ENCODE measurements around the gene CAPSL.

DNA sequence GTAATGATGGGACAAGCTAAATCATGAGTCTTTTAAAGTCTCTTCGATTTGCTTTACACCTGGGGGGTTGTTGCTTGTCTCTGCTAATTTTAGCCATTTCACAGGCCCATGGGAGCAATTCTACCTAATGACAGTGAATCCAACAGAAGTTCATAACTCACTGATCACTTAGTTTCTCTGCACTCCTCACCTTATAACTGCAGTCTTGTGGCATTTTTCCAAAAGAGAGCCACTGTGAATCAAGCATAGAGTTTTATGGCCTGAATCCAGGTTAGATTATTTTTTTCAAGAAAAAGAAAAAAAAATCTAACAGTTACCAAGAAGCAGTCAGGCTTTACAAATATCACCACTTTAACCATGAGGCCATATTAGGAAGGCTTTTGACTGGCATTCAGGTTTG is 83.2 kb downstream of the CAPSL start:
- no peak for TF ChIP-seq EGR1 (IDR thresholded peaks at IDR 0.05)
- no peak for TF ChIP-seq TAF1 (IDR thresholded peaks at IDR 0.05; ENCODE audit: low read depth)
- TF ChIP-seq RAD21 (IDR thresholded peaks at IDR 0.05; ENCODE audit: low read depth): no peak
- no peak for TF ChIP-seq TEAD4 (IDR thresholded peaks at IDR 0.05)
- TF ChIP-seq, protein P1, sequence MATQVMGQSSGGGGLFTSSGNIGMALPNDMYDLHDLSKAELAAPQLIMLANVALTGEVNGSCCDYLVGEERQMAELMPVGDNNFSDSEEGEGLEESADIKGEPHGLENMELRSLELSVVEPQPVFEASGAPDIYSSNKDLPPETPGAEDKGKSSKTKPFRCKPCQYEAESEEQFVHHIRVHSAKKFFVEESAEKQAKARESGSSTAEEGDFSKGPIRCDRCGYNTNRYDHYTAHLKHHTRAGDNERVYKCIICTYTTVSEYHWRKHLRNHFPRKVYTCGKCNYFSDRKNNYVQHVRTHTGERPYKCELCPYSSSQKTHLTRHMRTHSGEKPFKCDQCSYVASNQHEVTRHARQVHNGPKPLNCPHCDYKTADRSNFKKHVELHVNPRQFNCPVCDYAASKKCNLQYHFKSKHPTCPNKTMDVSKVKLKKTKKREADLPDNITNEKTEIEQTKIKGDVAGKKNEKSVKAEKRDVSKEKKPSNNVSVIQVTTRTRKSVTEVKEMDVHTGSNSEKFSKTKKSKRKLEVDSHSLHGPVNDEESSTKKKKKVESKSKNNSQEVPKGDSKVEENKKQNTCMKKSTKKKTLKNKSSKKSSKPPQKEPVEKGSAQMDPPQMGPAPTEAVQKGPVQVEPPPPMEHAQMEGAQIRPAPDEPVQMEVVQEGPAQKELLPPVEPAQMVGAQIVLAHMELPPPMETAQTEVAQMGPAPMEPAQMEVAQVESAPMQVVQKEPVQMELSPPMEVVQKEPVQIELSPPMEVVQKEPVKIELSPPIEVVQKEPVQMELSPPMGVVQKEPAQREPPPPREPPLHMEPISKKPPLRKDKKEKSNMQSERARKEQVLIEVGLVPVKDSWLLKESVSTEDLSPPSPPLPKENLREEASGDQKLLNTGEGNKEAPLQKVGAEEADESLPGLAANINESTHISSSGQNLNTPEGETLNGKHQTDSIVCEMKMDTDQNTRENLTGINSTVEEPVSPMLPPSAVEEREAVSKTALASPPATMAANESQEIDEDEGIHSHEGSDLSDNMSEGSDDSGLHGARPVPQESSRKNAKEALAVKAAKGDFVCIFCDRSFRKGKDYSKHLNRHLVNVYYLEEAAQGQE (IDR thresholded peaks at IDR 0.05; ENCODE audit: low read depth): no peak
- no peak for TF ChIP-seq ZBTB7A (IDR thresholded peaks at IDR 0.05; ENCODE audit: low read depth)
- TF ChIP-seq TCF12 (IDR thresholded peaks at IDR 0.05; ENCODE audit: low read depth): no peak
